NB4 (cell line): ENCODE measurements around the gene NR6A1.

ENCODE experiments used
- MAX ChIP-seq: IDR thresholded peaks from 2 replicates; pipeline ENCODE4 v1.6.1; 2011; ENCODE audit warnings: low read depth, low read length
- POLR2A ChIP-seq: IDR thresholded peaks from 2 replicates; pipeline ENCODE4 v1.6.1; 2011; ENCODE audit warnings: mild to moderate bottlenecking; ENCODE audit not compliant: insufficient read length; ENCODE audit errors: extremely low read depth
- TF ChIP-seq, protein P1 (sequence below): IDR thresholded peaks from one replicate; pipeline ENCODE4 v1.5.1; 2012; ENCODE audit warnings: low read depth, low read length

DNA sequence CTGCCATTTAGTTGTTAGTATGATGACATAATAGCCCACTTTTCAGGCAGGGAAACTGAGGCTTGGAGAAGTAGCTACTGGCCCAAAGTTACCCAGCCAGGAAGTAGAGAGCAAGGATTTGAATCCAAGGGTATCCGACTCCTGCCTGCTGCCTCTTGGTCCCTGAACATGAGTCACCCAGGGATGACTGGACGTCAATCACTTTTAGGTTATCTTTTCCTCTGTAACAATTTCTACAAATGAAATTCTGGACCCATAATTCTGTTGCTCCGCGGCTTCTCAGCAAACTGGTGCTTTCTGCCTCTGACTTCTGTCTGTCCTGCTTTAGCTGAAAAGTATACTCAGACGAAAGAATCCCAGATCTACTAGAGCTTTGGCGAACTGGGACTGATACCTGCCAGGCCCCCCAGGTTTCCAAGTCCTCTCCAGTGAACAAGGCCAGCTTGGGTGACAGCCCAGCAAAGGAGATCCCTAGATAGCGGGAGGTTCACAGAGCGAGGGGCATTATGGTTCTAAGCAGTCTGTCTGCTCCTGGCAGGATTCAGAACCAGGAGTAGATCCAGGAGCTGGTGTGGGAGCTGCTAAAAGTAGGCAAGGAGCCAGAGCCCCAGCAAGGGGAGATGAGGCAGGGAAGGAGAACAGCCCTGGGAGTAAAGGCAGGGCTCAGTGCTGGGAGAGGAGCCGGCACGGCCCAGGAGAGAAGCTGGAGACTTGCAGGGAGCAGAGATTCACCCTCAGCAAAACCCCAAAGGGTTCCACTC is 26.4 kb upstream of the NR6A1 start:
- TF ChIP-seq, protein P1, sequence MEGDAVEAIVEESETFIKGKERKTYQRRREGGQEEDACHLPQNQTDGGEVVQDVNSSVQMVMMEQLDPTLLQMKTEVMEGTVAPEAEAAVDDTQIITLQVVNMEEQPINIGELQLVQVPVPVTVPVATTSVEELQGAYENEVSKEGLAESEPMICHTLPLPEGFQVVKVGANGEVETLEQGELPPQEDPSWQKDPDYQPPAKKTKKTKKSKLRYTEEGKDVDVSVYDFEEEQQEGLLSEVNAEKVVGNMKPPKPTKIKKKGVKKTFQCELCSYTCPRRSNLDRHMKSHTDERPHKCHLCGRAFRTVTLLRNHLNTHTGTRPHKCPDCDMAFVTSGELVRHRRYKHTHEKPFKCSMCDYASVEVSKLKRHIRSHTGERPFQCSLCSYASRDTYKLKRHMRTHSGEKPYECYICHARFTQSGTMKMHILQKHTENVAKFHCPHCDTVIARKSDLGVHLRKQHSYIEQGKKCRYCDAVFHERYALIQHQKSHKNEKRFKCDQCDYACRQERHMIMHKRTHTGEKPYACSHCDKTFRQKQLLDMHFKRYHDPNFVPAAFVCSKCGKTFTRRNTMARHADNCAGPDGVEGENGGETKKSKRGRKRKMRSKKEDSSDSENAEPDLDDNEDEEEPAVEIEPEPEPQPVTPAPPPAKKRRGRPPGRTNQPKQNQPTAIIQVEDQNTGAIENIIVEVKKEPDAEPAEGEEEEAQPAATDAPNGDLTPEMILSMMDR: no peak
- no peak for TF ChIP-seq POLR2A
- TF ChIP-seq MAX: no peak
